SHP77 treated with DMSO at 0.1 percent for 48 hours (cell line): ENCODE results near the gene PPP6R3.
"Not testable (repeated sequence)": the region's sequence is repeated elsewhere in the genome, so short reads cannot be mapped to it uniquely, and the experiment has no call there.

Source experiments
- DNase-seq: peaks from one replicate; lab custom pipeline; 2025; lab: John Stamatoyannopoulos, UW

The PPP6R3 gene

DNA sequence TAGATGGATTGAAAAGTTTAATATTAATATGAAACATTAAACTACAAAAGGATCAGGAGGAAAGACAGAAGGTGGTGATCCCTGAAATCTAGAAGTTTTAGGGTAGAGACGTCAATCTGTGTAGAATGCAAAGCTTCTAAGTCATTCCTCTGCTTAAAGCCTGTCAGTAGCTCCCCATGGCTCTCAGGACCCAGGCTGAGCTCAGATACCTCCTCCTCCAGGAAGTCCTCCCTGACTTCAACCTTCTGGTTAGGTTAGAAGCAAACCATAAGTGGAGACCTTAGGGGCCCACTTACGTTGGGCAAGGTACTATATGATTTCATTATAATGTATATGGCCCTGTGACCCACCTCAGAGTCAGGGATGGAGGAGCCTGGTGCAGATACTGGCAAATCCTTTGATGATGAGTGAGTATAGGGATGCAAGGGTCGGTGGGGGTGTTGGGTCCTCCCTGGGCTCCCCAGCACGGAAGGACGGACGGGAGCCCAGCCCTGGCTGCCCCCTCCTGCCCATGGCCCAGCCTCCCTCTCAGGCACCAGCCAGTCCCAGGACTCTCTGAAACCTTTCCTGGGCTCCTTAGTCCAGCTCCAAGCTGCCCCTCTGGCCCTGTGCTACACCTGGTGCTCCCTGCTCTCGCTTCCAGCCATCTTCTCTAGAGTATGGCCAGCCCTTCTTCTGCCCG, 3.2 kb upstream of the PPP6R3 start:
- DNase-seq = no peak

DNA sequence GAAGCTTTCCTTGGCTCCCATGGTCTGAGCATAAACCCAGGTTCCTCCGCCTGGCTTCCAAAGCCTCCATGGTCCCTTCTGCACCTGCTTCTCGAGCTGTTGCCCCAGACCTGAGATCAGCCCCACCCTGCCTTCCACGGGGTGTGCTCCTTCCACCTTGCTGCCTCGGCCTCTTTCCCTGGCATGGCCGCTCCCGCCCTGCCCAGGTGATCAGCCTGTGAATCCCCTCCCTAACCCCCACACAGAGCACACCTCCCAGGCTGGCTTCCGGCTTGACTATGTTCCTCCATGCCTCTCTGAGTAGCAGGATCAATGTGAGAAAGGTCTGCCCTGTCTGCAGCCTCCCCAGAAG, 2.7 kb upstream of the PPP6R3 start:
- no peak for DNase-seq

DNA sequence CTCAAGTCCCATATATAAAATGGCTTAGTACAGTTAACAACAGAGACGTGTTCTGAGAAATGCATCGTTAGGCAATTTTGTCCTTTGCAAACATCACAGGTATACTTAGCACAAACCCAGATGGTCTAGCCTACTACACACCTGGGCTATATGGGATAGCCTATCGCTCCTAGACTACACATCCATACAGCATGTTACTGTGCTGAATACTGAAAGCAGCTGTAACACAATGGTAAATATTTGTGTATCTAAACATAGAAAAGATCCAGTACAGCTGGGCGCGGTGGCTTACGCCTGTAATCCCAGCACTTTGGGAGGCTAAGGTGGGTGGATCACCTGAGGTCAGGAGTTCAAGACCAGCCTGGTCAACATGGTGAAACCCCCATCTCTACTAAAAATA, 2.2 kb upstream of the PPP6R3 start:
- DNase-seq = not testable (repeated sequence)

DNA sequence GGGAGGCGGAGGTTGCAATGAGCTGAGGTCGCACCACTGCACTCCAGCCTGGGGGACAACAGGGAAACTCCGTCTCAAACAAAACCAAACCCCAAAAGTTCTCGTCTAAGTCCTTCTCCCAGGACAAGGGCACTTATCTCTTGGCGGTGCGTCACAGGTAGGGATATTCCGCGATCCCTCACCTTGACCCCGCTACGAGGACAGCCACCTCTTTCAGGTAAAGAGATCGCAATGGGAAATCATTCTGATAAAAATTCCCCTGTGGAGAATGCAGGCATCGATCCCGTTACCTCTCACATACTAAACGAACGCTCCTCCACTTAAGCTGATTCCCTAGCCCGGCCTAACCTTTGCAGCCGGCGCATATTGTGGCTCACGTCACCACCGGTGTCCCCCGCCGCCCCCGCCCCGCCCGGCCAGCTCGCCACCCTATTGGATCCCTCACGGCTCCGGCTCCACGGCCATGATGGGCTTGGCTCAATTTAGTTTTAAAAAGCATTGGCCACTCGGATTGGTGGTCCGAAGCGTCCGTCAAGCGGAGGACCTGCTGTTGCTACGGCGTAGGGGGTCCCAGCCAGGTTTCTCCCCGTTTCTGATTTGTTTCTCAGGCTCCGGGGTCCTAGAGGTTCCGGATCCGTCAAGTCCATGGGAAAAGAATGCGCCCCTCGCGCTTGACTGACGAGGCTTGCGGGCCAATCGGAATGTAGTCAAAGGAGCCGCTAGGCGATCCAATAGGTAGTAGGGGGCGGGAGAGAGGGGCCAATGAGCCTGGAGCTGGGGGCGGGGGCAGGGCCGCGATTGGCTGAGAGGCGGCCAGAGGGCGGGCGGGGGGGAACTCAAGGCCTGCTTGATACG, 439 bp upstream of the PPP6R3 start:
- DNase-seq = peak; percentile 98

DNA sequence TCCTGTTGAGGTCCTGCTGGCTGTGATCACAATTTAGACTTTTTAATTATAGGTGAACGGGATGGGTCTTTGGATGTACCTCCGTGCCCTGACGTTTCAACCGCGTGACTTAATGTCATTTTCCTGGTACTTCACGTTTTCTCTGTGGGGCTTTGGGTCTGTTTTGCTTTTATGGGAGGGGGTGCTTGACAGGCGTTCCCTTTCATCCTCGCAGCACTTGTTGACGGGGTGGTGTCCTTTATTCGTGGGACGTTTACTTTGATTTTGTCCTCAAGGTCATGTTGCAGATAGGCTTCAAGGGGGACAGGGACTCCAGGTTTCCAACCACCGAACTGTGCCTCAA, 994 bp downstream of the PPP6R3 start:
- no peak for DNase-seq

DNA sequence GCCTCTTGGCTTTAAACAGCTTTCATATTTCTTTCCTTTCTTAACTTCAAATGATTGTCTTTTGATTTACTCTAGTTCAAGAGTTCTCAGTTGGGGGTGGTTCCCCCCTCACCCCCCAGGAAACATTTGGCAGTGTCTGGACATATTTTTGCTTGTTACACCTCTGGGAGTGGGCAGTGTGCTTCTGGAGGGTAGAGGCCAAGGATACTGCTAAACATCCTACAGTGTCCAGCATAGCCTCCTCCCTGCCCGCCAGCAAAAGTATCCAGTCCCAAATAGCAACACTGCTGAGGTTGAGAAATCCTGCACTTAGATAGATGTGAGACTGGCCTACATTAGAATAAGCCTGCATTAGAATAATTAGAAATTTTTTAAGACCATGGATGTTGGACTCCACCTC, 3.2 kb downstream of the PPP6R3 start:
- no peak for DNase-seq

DNA sequence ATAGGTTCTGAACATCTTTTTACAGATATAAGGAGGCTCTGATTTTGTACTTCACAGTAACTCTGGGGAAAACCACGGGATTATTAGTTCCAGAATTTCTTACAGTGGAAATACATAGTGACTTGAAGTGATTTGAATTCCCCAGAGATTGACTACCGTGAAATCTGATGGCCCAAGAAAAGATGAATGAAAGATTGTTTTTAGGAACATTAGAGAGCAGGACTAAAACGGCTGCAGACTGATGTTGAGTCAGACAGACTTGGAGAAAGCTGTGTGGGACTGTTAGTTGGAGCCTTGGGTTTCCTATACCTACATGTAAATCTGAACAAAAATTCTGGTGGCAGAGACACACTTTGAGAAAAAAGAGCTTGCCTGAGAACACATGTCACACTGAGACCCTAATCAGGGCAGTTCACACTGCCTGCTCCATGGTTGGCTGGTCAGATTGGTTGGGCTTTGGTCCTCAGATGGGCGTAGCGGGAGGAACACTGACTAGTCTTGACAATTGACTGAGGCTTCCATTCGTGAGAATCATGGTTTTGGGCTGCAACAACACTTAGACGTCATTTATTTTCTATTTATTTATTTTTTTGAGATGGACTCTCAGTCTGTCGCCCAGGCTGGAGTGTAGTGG, 6.8 kb downstream of the PPP6R3 start:
- no peak for DNase-seq

DNA sequence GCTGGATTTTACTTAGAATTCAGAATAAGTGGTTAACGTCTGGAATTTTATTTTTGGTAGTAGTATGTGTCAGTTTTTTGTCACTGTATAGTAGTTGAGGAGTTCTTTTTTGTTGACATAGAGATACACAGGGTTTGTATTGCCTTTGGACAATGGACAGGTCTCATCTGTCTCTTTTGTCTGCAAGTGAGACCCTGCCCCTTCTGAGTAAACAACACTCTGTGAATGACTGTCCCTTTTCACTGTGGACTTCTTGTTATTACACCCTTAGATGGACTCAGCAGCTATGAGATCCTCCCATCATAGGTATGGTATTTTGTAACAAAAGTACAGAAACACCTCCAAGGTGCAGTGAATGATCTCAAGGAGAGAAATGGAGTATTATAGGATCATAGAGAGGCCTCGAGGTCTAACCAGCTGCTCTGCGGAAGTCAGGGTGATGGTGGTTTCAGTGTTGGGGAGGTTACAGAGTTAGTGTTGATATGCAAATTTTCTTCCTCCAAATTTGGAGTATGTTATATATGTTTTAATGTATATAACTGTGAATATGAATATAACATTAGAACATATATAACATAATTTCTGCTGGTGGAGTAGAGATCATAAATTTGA, 7.8 kb downstream of the PPP6R3 start:
- DNase-seq = no peak

DNA sequence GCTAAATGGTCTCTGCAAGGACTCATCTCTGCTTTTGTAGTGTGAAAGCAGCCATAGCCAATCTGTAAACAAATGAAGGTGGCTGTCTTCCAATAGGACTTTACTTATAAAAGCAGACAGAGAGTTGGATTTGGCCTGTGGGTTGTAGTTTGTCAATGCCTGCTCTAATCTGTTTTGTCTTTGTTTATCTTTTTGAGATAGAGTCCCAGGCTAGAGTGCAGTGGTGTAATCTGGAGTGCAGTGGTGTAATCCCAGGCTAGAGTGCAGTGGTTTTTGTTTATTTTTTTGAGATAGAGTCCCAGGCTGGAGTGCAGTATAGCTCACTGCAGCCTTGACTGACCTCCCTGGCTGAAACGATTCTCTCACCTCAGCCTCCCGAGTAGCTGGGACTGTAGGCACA, 8.6 kb downstream of the PPP6R3 start:
- DNase-seq = no peak

DNA sequence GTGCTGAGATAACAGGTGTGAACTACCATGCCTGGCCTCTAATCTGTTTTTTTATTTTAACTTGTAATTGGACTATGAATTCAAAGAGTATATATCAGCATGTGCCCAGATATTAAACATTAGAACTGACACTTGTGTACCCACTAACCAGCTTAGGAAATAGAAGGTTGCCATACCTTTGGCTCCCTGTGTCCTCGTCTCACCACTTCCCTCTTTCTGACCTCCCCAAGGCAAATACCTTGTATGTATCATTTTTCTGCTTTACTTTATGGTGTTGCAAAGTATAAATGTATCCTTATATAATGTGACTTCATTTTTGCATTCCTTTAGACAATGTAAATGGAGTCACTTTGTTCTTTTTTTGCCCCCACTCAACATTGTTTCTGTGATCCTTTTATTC, 9.1 kb downstream of the PPP6R3 start:
- DNase-seq = no peak

DNA sequence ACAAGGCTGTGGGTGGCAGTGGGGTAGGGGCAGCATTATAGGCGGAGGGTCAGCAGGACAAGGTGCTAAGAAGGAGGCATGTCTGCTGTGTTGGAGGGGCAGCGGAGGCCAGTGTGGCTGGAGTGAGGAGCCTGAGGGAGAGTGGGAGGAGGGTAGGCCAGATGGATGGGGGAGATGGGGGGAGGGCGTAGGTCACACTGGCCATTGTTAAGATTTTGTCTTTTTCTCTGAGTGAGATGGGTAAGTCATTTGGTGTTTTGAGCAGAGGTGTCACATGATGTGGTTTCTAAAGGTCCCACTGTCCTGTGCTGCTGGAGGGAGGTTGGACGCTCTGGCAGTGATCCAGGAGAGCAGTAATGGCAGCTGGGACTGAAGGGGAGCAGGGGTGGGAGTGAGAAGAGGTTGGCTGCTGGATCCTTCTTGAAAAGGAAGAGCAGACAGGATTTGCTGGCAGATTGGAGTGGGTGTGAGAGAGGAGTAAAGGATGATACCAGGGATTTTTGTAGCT, 9.8 kb downstream of the PPP6R3 start:
- DNase-seq = peak; percentile 76

DNA sequence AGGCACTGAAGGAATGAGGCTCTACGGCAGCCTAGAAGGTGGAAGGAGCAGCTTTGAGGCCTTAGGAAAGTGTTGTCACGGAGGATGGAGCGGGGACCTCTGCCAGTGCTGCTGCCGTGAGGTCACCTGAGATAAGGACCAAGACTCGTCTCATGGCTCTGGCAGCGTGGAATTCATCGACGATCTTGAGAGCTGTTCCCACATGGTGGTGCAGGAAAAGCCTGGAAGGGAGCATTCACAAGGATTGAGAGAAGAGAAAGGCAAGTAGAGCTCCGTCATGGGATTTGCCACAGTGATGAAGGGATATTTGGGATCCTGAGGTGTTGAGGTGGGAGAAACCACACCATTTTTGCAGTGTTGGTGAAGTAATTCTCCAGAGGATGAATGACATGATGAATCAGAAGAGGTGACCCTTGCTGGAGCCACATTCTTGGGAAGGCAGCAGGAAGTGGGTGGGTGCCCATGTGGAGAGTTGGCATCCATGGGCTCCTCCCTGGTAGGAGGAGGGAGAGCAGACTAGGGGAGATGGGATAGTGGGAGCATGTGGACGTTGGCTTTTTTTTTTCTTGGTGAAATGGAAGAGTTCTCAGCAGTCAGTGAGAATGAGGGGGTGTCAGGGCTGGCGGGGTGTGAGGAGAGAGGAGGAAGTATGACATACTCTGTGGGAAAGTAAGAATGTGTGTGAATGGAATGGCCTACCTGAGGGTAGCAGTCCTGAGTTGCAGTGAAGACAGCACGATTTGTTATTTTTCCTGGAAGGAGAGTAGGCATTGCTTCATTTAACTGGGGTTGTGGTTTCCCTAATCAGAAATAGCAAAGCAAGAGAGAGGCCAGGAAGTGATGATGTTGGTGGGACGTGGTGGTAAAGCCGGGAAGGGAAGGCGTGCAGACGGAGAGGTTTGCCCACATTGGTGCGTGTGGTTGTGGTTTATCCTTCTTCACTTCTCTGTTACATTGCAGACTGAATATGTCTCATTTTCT, 11.1 kb downstream of the PPP6R3 start:
- no peak for DNase-seq

DNA sequence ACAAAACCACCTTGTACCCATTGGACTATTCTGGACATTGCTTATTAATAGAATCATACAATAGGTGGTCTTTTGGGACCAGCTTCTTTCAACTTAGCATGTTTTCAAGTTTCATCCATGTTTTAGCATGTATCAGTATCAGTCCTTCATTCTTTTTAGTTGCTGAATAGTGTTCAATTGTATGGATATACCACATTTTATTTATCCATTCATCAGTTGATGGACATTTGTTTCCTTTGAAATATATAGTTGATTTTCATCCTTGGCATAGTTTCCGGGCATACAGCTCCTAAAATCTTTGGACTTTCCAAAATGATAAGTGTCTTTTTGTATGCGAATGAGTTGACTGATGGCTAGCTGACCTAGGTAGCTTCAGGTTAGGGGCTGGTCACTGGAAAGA, 12.2 kb downstream of the PPP6R3 start:
- no peak for DNase-seq

DNA sequence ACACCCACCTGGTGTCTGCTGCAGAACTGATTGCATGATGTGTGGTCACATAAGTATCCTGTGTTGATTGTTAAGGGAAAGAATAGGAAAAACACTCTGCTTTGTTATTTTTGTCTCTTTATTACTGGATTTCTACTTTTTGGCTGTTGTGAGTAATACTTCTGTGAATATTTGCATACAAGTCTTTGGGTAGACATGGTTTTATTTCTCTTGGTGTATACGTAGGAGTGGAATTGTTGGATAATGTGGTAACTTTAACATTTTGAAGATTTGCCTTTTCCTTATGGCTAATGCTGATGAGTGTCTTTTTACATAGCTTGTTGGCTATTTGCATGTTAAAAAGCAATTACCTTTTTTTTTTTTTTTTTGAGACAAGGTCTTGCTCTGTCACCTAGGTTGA, 13.1 kb downstream of the PPP6R3 start:
- no peak for DNase-seq

DNA sequence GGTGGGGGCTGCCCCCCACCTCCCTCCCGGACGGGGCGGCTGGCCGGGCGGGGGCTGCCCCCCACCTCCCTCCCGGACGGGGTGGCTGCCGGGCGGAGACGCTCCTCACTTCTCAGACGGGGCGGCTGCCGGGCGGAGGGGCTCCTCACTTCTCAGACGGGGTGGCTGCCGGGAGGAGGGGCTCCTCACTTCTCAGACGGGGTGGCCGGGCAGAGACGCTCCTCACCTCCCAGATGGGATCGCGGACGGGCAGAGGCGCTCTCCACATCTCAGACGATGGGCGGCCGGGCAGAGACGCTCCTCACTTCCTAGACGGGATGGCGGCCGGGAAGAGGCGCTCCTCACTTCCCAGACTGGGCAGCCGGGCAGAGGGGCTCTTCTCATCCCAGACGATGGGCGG, 15.1 kb downstream of the PPP6R3 start:
- not testable (repeated sequence) for DNase-seq

DNA sequence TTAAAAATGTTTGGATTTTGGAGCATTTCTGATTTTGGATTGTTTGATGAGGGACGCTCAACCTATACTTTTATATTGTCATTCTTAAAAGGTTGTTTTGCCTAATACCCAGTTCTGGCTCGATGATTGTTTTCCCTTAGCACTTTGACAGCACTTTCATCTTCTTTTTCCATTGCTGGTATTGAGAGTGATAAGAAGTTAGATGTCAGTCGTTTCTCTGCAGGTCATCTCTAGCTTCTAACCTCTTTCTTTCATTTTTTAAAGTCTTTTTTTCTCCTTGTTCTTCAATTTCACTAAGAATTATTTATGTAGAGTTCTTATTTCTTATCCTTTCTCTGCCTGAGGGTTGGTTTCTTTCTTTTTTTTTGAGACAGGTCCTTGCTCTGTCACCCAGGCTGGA, 18.8 kb downstream of the PPP6R3 start:
- DNase-seq = no peak

DNA sequence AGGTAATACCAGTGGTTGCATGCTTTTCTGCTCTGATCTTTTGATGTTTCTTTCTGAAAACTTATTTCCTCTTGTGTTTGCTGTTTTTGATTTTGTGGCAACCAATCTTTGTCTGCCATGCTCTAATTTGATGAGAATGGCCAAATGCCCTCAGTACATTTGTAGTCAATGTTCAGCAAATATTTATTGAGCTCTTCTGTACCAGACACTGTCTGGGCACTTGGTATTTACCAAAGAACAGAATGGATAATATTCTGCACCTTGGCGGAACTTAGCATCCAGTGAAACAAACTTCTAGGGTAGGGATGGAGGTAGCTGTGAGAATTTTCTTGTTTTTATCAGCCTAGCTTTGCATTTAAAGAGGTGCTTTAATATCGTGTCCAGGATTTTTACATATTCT, 19.6 kb downstream of the PPP6R3 start:
- DNase-seq = no peak

DNA sequence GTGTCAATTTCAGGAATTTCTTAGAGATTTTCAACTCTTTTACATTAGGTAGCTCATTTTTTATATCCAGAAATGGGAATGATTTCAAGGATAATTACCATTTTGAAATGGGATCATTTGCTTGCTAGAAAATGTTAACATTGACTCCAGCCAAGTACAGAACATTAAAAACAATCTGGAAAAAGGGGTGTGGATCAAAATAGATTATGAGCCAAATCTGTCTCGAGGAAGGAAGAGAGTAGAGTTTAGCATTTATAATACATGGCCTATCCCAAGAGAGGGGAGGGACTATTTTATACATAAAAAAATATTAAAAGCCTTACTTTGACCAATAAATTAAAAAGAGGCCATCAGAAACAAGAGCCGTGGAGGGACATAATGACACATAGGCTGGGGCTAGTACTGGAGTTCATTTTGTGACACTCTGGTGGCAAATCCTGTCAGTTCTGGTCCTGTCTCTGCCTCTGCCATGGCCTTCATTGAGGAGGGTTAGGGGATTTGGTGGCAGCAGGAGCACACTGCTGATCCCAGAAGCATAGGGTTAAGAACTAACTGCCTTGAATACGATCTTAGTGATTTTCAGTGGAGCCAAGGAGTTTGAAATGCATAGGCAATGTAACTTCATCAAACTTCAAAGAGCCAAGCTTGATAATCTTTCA, 20.4 kb downstream of the PPP6R3 start:
- no peak for DNase-seq

DNA sequence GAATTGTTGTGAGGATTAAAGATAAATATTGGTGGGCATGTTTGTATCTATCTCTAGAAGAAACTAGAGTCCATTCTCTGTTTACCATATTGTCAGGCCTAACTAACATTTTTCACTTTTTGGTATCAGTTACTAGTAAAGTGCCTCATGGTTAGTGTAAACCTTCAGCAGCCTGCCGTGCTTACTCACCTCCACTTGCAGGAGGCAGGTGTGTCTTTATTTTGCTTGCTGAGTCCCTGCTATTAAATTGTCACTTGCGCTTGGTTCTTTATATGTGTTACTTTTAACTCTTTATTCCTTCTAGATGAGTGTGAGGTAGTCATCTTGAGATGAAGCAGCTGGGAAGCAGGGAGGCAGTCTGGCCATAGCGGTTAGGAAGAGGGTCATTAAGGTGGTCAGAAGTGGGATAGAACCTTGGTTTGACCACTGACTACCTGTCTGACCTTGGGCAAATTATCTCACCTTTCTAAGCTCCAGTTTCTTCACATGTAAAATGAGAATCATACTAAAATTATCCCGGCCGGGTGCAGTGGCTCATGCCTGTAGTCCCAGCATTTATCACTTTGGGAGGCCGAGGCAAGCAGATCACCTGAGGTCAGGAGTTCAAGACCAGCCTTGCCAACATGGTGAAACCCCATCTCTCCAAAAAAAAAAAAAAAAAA, 21.2 kb downstream of the PPP6R3 start:
- DNase-seq = no peak

DNA sequence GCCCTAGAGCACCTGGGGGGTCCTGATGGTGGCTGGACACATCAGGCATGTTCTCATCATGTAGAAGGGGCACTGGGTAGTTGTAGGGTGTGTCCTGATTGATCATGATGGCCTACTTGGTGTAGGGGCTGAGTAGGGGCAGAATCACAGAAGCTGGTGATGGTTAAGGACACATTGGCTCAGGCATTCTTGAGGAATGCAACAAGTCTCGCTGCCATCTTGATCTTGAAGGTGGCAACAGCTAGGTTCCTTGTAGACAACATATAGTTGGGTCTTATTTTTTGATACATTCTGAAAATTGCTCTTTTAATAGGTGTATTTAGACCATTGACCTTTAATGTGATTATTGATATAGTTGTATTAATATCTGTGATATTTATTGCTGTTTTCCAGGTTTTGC, 28.1 kb downstream of the PPP6R3 start:
- DNase-seq = no peak
